ENCODE results near the gene BLACAT1. TPM values are rescaled to one million over a fixed set of nuclear protein-coding genes. Genes with fewer than 3 reads are reported as not detected.
A peak's percentile ranks its signal among the peaks of the same experiment; 100 is the strongest.

BLACAT1 gene
- total RNA-seq, 3 donors from 2014 or later: 0.14 to 0.46 (median 0.19) TPM

GRCh38 chr1:205500240-205501233 is 44.7 kb upstream of the BLACAT1 start:
- Histone ChIP-seq H3K9me3 (no peaks in the 10 kb centered on the region), H3K36me3 (ENCODE audit: low read depth) (no peaks in the 10 kb centered on the region), H3K4me1 (ENCODE audit: low read depth) (peaks cover 10% of the 10 kb centered on the region), H3K4me3 (no peak overlapping the region)
- intact Hi-C loops (cut with DNase I, micrococcal nuclease): no loop called here
- DNase-seq: peak in 1 of 3 donors; percentile 3
- no peak for TF ChIP-seq CTCF (IDR thresholded peaks at IDR 0.05)
- ATAC-seq: no peak

GRCh38 chr1:205499789-205500188 is 43.9 kb upstream of the BLACAT1 start:
- Histone ChIP-seq H3K9me3 (no peaks in the 10 kb centered on the region), H3K4me3 (no peak overlapping the region), H3K4me1 (ENCODE audit: low read depth) (peaks cover 9% of the 10 kb centered on the region), H3K36me3 (ENCODE audit: low read depth) (no peaks in the 10 kb centered on the region)
- peak in 1 of 3 donors; percentile 2 for DNase-seq
- intact Hi-C loops (cut with DNase I, micrococcal nuclease): no loop called here
- ATAC-seq: no peak
- TF ChIP-seq CTCF (IDR thresholded peaks at IDR 0.05): no peak

GRCh38 chr1:205497351-205497750 is 41.5 kb upstream of the BLACAT1 start:
- Histone ChIP-seq H3K9me3 (no peaks in the 10 kb centered on the region), H3K4me3 (no peak overlapping the region), H3K36me3 (ENCODE audit: low read depth) (no peaks in the 10 kb centered on the region), H3K4me1 (ENCODE audit: low read depth) (peaks cover 18% of the 10 kb centered on the region)
- DNase-seq (peak in 1 of 3 donors; percentile 19), ATAC-seq (peak; percentile 43)
- intact Hi-C loops (cut with DNase I, micrococcal nuclease): no loop called here
- no peak for TF ChIP-seq CTCF (IDR thresholded peaks at IDR 0.05)

- intact Hi-C loops (cut with DNase I, micrococcal nuclease): no loop called here
- Histone ChIP-seq H3K4me3 (no peak overlapping the region), H3K4me1 (ENCODE audit: low read depth) (peaks cover 18% of the 10 kb centered on the region)
These were observed 40.8 kb upstream of the BLACAT1 start for GRCh38 chr1:205496661-205497060.

GRCh38 chr1:205495237-205495823 is 39.5 kb upstream of the BLACAT1 start:
- H3K9me3 ChIP-seq: no peaks in the 10 kb centered on the region
- H3K4me3 ChIP-seq: no peak overlapping the region
- DNase-seq (peak in 2 of 3 donors; percentile 62 to 69), ATAC-seq (peak; percentile 79)
- H3K36me3 ChIP-seq (ENCODE audit: low read depth): no peaks in the 10 kb centered on the region
- peaks cover 18% of the 10 kb centered on the region for H3K4me1 ChIP-seq (ENCODE audit: low read depth)
- intact Hi-C loops (cut with DNase I, micrococcal nuclease): no loop called here
- TF ChIP-seq CTCF (IDR thresholded peaks at IDR 0.05): no peak

More at GRCh38 chr1:205496661-205497060, 40.8 kb upstream of the BLACAT1 start:
- DNase-seq (no peak), ATAC-seq (no peak)
- no peak for TF ChIP-seq CTCF (IDR thresholded peaks at IDR 0.05)
- Histone ChIP-seq H3K36me3 (ENCODE audit: low read depth) (no peaks in the 10 kb centered on the region), H3K9me3 (no peaks in the 10 kb centered on the region)
